Osteoblast (primary cell): ENCODE measurements around the gene LAMB2. TPM values are rescaled to one million over a fixed set of nuclear protein-coding genes. Genes with fewer than 3 reads are reported as not detected.

Experiments
- DNase-seq: peaks from one replicate; pipeline ENCODE4 v3.0.0; 2011; ENCODE audit warnings: low spot score, mixed read lengths; ENCODE audit not compliant: insufficient read length; ENCODE audit errors: missing footprints
- H2AFZ ChIP-seq: 2 replicates; pipeline ENCODE4 v1.6.0; 2011; ENCODE audit warnings: mild to moderate bottlenecking, low read length
- H3K27ac ChIP-seq: 2 replicates; pipeline ENCODE4 v1.5.1; 2011; ENCODE audit warnings: mild to moderate bottlenecking, low read depth, low read length, moderate library complexity
- H3K27me3 ChIP-seq: 2 replicates; pipeline ENCODE4 v1.6.0; 2012; ENCODE audit warnings: mild to moderate bottlenecking, control low read depth, inconsistent platforms, low read length, moderate library complexity; ENCODE audit not compliant: insufficient read depth
- H3K36me3 ChIP-seq: 2 replicates; pipeline ENCODE4 v1.5.1; 2011; ENCODE audit warnings: mild to moderate bottlenecking, low read length, control low read depth, moderate library complexity; ENCODE audit not compliant: insufficient read depth
- H3K4me1 ChIP-seq: 2 replicates; pipeline ENCODE4 v1.5.1; 2011; ENCODE audit warnings: mild to moderate bottlenecking, low read length, control low read depth, moderate library complexity; ENCODE audit not compliant: insufficient read depth
- H3K4me2 ChIP-seq: 2 replicates; pipeline ENCODE4 v1.6.0; 2011; ENCODE audit warnings: mild to moderate bottlenecking, low read length; ENCODE audit not compliant: insufficient read depth
- H3K4me3 ChIP-seq: fragments of 200-600 bp; sonication (generic); 3 replicates; pipeline ENCODE4 v1.5.1; 2012; ENCODE audit warnings: mild to moderate bottlenecking, low read length, inconsistent platforms; ENCODE audit not compliant: insufficient read depth
- H3K79me2 ChIP-seq: 2 replicates; pipeline ENCODE4 v1.6.0; 2012; ENCODE audit warnings: mild to moderate bottlenecking, low read length, control low read depth, inconsistent platforms; ENCODE audit not compliant: insufficient read depth
- H3K9me3 ChIP-seq: 2 replicates; pipeline ENCODE4 v1.5.1; 2011; ENCODE audit warnings: low read depth, low read length, control low read depth
- H4K20me1 ChIP-seq: 2 replicates; pipeline ENCODE4 v1.6.0; 2012; ENCODE audit warnings: mild to moderate bottlenecking, low read length, control low read depth; ENCODE audit not compliant: insufficient read depth
- total RNA-seq: library from RNA; depleted of rRNA; stranded (reverse); fragments of >200 nt; gene quantifications from 2 replicates; pipeline ENCODE4 v1.2.3, GENCODE V29; 2012
- TF ChIP-seq, protein P1 (sequence below): IDR thresholded peaks from 2 replicates; pipeline ENCODE4 v1.5.1; 2011; ENCODE audit warnings: mild to moderate bottlenecking, low read depth, low read length, moderate library complexity; ENCODE audit errors: extremely low read depth

LAMB2 gene
- total RNA-seq, 1 donor: 450 TPM

- no peak overlapping the region for H3K4me2 ChIP-seq
- H3K27me3 ChIP-seq: no peaks in the 10 kb centered on the region
- TF ChIP-seq, protein P1, sequence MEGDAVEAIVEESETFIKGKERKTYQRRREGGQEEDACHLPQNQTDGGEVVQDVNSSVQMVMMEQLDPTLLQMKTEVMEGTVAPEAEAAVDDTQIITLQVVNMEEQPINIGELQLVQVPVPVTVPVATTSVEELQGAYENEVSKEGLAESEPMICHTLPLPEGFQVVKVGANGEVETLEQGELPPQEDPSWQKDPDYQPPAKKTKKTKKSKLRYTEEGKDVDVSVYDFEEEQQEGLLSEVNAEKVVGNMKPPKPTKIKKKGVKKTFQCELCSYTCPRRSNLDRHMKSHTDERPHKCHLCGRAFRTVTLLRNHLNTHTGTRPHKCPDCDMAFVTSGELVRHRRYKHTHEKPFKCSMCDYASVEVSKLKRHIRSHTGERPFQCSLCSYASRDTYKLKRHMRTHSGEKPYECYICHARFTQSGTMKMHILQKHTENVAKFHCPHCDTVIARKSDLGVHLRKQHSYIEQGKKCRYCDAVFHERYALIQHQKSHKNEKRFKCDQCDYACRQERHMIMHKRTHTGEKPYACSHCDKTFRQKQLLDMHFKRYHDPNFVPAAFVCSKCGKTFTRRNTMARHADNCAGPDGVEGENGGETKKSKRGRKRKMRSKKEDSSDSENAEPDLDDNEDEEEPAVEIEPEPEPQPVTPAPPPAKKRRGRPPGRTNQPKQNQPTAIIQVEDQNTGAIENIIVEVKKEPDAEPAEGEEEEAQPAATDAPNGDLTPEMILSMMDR: no peak
- H3K4me1 ChIP-seq: peaks cover 16% of the 10 kb centered on the region
- no peak overlapping the region for H2AFZ ChIP-seq
- peak; percentile 58 for DNase-seq
- peaks cover 44% of the 10 kb centered on the region for H3K79me2 ChIP-seq
- no peak overlapping the region for H3K27ac ChIP-seq
- H3K9me3 ChIP-seq: no peaks in the 10 kb centered on the region
- H3K4me3 ChIP-seq: no peak overlapping the region
- peaks cover 26% of the 10 kb centered on the region for H4K20me1 ChIP-seq
- H3K36me3 ChIP-seq: peaks cover 55% of the 10 kb centered on the region
Measured at GRCh38 chr3:49131040-49131439, 1.8 kb downstream of the LAMB2 start.

DNA sequence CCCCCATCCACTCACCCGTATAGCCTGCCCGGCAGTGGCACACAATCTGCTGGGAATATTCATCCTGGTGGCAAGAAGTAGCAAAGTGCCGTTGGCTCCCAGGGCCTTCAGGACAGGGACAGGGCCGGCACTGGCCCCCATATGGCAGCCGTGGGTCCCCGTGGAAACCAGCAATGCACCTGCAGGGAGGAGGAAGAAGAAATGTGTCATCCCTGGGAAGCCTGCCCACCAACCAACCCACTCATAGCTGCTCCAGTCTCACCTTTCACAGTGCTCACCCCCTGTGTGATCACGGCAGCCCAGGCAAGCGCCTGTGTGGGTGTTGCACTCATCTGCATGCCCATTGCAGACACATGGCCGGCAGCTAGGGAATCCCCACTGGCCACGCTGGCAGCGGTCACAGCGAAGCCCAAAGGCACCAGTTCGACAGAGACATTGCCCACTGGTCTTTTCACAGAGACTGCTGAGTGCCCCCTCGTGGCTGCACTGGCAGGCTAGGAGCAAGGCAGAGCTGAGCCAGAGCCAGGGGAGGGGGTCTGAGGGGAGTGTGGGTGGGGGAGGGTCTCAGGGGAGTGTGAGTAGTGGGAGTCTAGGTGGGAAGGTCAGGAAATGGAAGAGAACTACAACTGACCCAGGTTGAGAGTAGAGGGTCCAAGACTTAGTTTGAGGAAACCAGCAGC is 7.7 kb downstream of the LAMB2 start:
- TF ChIP-seq, protein P1: no peak
- no peak overlapping the region for H3K4me3 ChIP-seq
- no peak overlapping the region for H2AFZ ChIP-seq
- no peak overlapping the region for H3K27ac ChIP-seq
- H3K27me3 ChIP-seq: no peaks in the 10 kb centered on the region
- no peak overlapping the region for H3K4me2 ChIP-seq
- peak; percentile 89 for DNase-seq
- no peaks in the 10 kb centered on the region for H3K9me3 ChIP-seq
- H3K36me3 ChIP-seq: peaks cover 86% of the 10 kb centered on the region
- peaks cover 15% of the 10 kb centered on the region for H4K20me1 ChIP-seq
- H3K4me1 ChIP-seq: no peaks in the 10 kb centered on the region
- peaks cover 20% of the 10 kb centered on the region for H3K79me2 ChIP-seq

DNA sequence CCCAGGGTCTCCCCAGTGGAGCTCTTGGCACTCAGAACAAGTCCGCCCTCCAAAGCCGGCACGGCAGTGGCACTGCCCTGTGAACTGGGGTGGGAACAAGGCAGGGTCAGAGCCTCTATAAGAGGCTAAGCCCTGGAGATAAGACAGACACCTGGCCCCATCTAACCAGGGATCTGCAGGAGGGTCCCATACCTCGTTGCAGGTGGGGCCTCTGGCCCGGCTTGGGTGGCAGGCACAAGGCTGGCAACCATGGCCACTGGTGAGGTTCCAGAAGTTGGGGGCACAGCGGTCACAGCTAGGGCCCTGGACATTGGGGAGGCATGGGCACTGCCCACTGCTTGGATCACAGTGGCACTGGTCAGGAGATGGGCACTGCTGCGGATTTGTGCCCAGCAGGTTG is 8.6 kb downstream of the LAMB2 start:
- Histone ChIP-seq H3K9me3 (no peaks in the 10 kb centered on the region), H3K27me3 (no peaks in the 10 kb centered on the region), H2AFZ (no peak overlapping the region), H3K4me2 (no peak overlapping the region), H3K36me3 (peaks cover 77% of the 10 kb centered on the region), H3K4me3 (no peak overlapping the region), H3K27ac (no peak overlapping the region), H3K79me2 (peaks cover 20% of the 10 kb centered on the region), H3K4me1 (peaks cover 9% of the 10 kb centered on the region), H4K20me1 (peaks cover 11% of the 10 kb centered on the region)
- peak; percentile 80 for DNase-seq
- TF ChIP-seq, protein P1: no peak

DNA sequence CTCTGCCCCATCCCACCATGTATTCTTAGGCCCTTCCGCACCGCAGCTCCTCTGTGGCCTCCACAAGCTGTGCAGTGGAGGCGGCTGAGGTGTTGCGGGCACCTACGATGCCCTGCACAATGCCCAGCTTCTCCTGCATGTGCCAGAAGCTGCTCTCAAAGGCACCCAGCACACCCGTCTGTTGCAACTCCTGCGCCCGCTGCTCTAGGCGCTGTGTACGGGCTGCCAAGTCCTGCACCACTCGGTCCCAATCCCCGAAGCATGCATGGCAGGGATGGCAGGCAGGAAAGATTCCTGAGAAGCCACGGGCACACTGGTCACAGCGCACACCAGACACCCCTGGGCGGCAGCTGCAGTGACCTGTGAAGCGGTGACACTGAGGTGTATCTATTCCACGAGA is 9.2 kb downstream of the LAMB2 start:
- H3K36me3 ChIP-seq: peaks cover 75% of the 10 kb centered on the region
- peaks cover 20% of the 10 kb centered on the region for H3K79me2 ChIP-seq

More for the DNA sequence above, 9.2 kb downstream of the LAMB2 start:
- DNase-seq: peak; percentile 67
- TF ChIP-seq, protein P1: no peak
- H3K9me3 ChIP-seq: no peaks in the 10 kb centered on the region
- no peak overlapping the region for H3K4me3 ChIP-seq
- peaks cover 12% of the 10 kb centered on the region for H3K4me1 ChIP-seq
- H3K27ac ChIP-seq: no peak overlapping the region
- H2AFZ ChIP-seq: no peak overlapping the region
- H3K27me3 ChIP-seq: no peaks in the 10 kb centered on the region
- no peak overlapping the region for H3K4me2 ChIP-seq
- peaks cover 16% of the 10 kb centered on the region for H4K20me1 ChIP-seq
